Activated naive CD8-positive, alpha-beta T cell (primary cell): ENCODE data around the gene BAIAP2L1.

Experiments used
- H3K27ac Mint-ChIP-seq: one replicate; pipeline ENCODE4 v1.8.0; 2021; ENCODE audit warnings: mixed read lengths
- H3K27me3 Mint-ChIP-seq: one replicate; pipeline ENCODE4 v1.8.0; 2021; ENCODE audit warnings: mixed read lengths
- H3K36me3 Mint-ChIP-seq: one replicate; pipeline ENCODE4 v1.8.0; 2021; ENCODE audit warnings: mixed read lengths
- H3K4me1 Mint-ChIP-seq: one replicate; pipeline ENCODE4 v1.8.0; 2021; ENCODE audit warnings: low read depth, mixed read lengths
- H3K4me3 Mint-ChIP-seq: one replicate; pipeline ENCODE4 v1.8.0; 2021; ENCODE audit warnings: mild to moderate bottlenecking, mixed read lengths
- H3K9me3 Mint-ChIP-seq: one replicate; pipeline ENCODE4 v1.8.0; 2021; ENCODE audit warnings: low read depth, mixed read lengths

Gene BAIAP2L1

GRCh38 chr7:98305951-98306535, 94.8 kb downstream of the BAIAP2L1 start:
- no peaks in the 10 kb centered on the region for H3K9me3 Mint-ChIP-seq
- no peak overlapping the region for H3K4me3 Mint-ChIP-seq
- H3K36me3 Mint-ChIP-seq, result no peaks in the 10 kb centered on the region
- H3K27ac Mint-ChIP-seq, result no peak overlapping the region
- no peaks in the 10 kb centered on the region for H3K27me3 Mint-ChIP-seq
- no peaks in the 10 kb centered on the region for H3K4me1 Mint-ChIP-seq

- Mint-ChIP-seq H3K27me3 (no peaks in the 10 kb centered on the region), H3K4me3 (no peak overlapping the region), H3K27ac (no peak overlapping the region), H3K9me3 (no peaks in the 10 kb centered on the region), H3K4me1 (no peaks in the 10 kb centered on the region), H3K36me3 (no peaks in the 10 kb centered on the region)
Observed at GRCh38 chr7:98303906-98304305, 97.0 kb downstream of the BAIAP2L1 start.

- Mint-ChIP-seq H3K27ac (no peak overlapping the region), H3K4me3 (no peak overlapping the region), H3K4me1 (no peaks in the 10 kb centered on the region), H3K9me3 (no peaks in the 10 kb centered on the region), H3K36me3 (no peaks in the 10 kb centered on the region), H3K27me3 (no peaks in the 10 kb centered on the region)
Observed at GRCh38 chr7:98303176-98303865, 97.6 kb downstream of the BAIAP2L1 start.

GRCh38 chr7:98301693-98302470, 99.0 kb downstream of the BAIAP2L1 start:
- H3K4me3 Mint-ChIP-seq, result no peak overlapping the region
- H3K36me3 Mint-ChIP-seq, result no peaks in the 10 kb centered on the region
- no peaks in the 10 kb centered on the region for H3K9me3 Mint-ChIP-seq
- no peaks in the 10 kb centered on the region for H3K27me3 Mint-ChIP-seq
- no peak overlapping the region for H3K27ac Mint-ChIP-seq
- no peaks in the 10 kb centered on the region for H3K4me1 Mint-ChIP-seq

GRCh38 chr7:98300595-98301372, 100.1 kb downstream of the BAIAP2L1 start:
- no peaks in the 10 kb centered on the region for H3K36me3 Mint-ChIP-seq
- H3K4me1 Mint-ChIP-seq, result no peaks in the 10 kb centered on the region
- no peak overlapping the region for H3K27ac Mint-ChIP-seq
- H3K27me3 Mint-ChIP-seq, result no peaks in the 10 kb centered on the region
- no peaks in the 10 kb centered on the region for H3K9me3 Mint-ChIP-seq
- H3K4me3 Mint-ChIP-seq, result no peak overlapping the region

- H3K4me3 Mint-ChIP-seq, result no peak overlapping the region
- H3K27me3 Mint-ChIP-seq, result no peaks in the 10 kb centered on the region
- no peaks in the 10 kb centered on the region for H3K9me3 Mint-ChIP-seq
- H3K36me3 Mint-ChIP-seq, result no peaks in the 10 kb centered on the region
- no peaks in the 10 kb centered on the region for H3K4me1 Mint-ChIP-seq
- no peak overlapping the region for H3K27ac Mint-ChIP-seq
Observed at GRCh38 chr7:98297626-98298286, 103.1 kb downstream of the BAIAP2L1 start.

GRCh38 chr7:98296833-98297232, 104.1 kb downstream of the BAIAP2L1 start:
- H3K9me3 Mint-ChIP-seq, result no peaks in the 10 kb centered on the region
- no peak overlapping the region for H3K27ac Mint-ChIP-seq
- H3K4me1 Mint-ChIP-seq, result no peaks in the 10 kb centered on the region
- H3K36me3 Mint-ChIP-seq, result no peaks in the 10 kb centered on the region
- H3K27me3 Mint-ChIP-seq, result no peaks in the 10 kb centered on the region
- no peak overlapping the region for H3K4me3 Mint-ChIP-seq

- Mint-ChIP-seq H3K4me3 (no peak overlapping the region), H3K9me3 (no peaks in the 10 kb centered on the region), H3K4me1 (no peaks in the 10 kb centered on the region), H3K27me3 (no peaks in the 10 kb centered on the region), H3K36me3 (no peaks in the 10 kb centered on the region), H3K27ac (no peak overlapping the region)
Observed at GRCh38 chr7:98295467-98296192, 105.3 kb downstream of the BAIAP2L1 start.

GRCh38 chr7:98294798-98295382, 106.0 kb downstream of the BAIAP2L1 start:
- no peaks in the 10 kb centered on the region for H3K27me3 Mint-ChIP-seq
- no peaks in the 10 kb centered on the region for H3K9me3 Mint-ChIP-seq
- H3K36me3 Mint-ChIP-seq, result no peaks in the 10 kb centered on the region
- H3K4me3 Mint-ChIP-seq, result no peak overlapping the region
- H3K4me1 Mint-ChIP-seq, result no peaks in the 10 kb centered on the region
- no peak overlapping the region for H3K27ac Mint-ChIP-seq

- no peaks in the 10 kb centered on the region for H3K4me1 Mint-ChIP-seq
- no peaks in the 10 kb centered on the region for H3K36me3 Mint-ChIP-seq
- no peaks in the 10 kb centered on the region for H3K27me3 Mint-ChIP-seq
- no peak overlapping the region for H3K4me3 Mint-ChIP-seq
- no peak overlapping the region for H3K27ac Mint-ChIP-seq
- H3K9me3 Mint-ChIP-seq, result no peaks in the 10 kb centered on the region
Observed at GRCh38 chr7:98294326-98294725, 106.6 kb downstream of the BAIAP2L1 start.

- no peak overlapping the region for H3K27ac Mint-ChIP-seq
- H3K4me1 Mint-ChIP-seq, result no peaks in the 10 kb centered on the region
- no peaks in the 10 kb centered on the region for H3K9me3 Mint-ChIP-seq
- H3K4me3 Mint-ChIP-seq, result no peak overlapping the region
- no peaks in the 10 kb centered on the region for H3K36me3 Mint-ChIP-seq
- H3K27me3 Mint-ChIP-seq, result no peaks in the 10 kb centered on the region
Observed at GRCh38 chr7:98293746-98294145, 107.1 kb downstream of the BAIAP2L1 start.

GRCh38 chr7:98293265-98293664, 107.6 kb downstream of the BAIAP2L1 start:
- Mint-ChIP-seq H3K36me3 (no peaks in the 10 kb centered on the region), H3K4me3 (no peak overlapping the region), H3K27ac (no peak overlapping the region), H3K9me3 (no peaks in the 10 kb centered on the region), H3K4me1 (no peaks in the 10 kb centered on the region), H3K27me3 (no peaks in the 10 kb centered on the region)

GRCh38 chr7:98291717-98292116, 109.2 kb downstream of the BAIAP2L1 start:
- no peaks in the 10 kb centered on the region for H3K36me3 Mint-ChIP-seq
- no peaks in the 10 kb centered on the region for H3K4me1 Mint-ChIP-seq
- no peaks in the 10 kb centered on the region for H3K9me3 Mint-ChIP-seq
- no peak overlapping the region for H3K27ac Mint-ChIP-seq
- H3K4me3 Mint-ChIP-seq, result no peak overlapping the region
- no peaks in the 10 kb centered on the region for H3K27me3 Mint-ChIP-seq
